Activated B cell treated with CpG ODN at 0.5 μM for 24 hours (primary cell): ENCODE results near the gene SLC25A31. TPM values are rescaled to one million over a fixed set of nuclear protein-coding genes. Genes with fewer than 3 reads are reported as not detected.

Experiments used
- ATAC-seq: fragments of 200-7000 bp; cut with Tn5 transposase; one replicate; pipeline ENCODE4 v1.10.0; 2021; ENCODE audit warnings: low read depth, mild to moderate bottlenecking, moderate library complexity
- CTCF ChIA-PET: fragments of 350-600 bp; sonication (Branson Sonifier 250); formaldehyde crosslinking; loops from one replicate; lab custom pipeline; 2021; ENCODE audit warnings: antibody characterized with exemption; lab: Charles Lee
- POLR2A ChIA-PET: fragments of 350-600 bp; sonication (Branson Sonifier 250); formaldehyde crosslinking; loops from one replicate; lab custom pipeline; 2021; ENCODE audit warnings: antibody characterized with exemption; lab: Charles Lee
- DNase-seq: peaks from one replicate; pipeline ENCODE4 v3.0.0; 2022
- H3K27ac Mint-ChIP-seq: one replicate; pipeline ENCODE4 v1.8.0; 2020; ENCODE audit warnings: mixed read lengths
- H3K27me3 Mint-ChIP-seq: one replicate; pipeline ENCODE4 v1.8.0; 2021; ENCODE audit warnings: mixed read lengths
- H3K36me3 Mint-ChIP-seq: one replicate; pipeline ENCODE4 v1.8.0; 2021; ENCODE audit warnings: low read depth, mixed read lengths
- H3K4me1 Mint-ChIP-seq: one replicate; pipeline ENCODE4 v1.8.0; 2021; ENCODE audit warnings: mixed read lengths
- H3K4me3 Mint-ChIP-seq: one replicate; pipeline ENCODE4 v1.8.0; 2020; ENCODE audit warnings: mild to moderate bottlenecking, mixed read lengths
- H3K9me3 Mint-ChIP-seq: one replicate; pipeline ENCODE4 v1.8.0; 2020; ENCODE audit warnings: mixed read lengths
- CTCF ChIP-seq: fragments of 200-600 bp; IDR thresholded peaks from one replicate; pipeline ENCODE4 v1.8.0; 2022; ENCODE audit warnings: antibody characterized with exemption, mild to moderate bottlenecking
- intact Hi-C: fragments of 100-400 bp; cut with micrococcal nuclease; formaldehyde crosslinking; loops from one replicate; pipeline ENCODE4 v1.15.1; 2024
- total RNA-seq: library from RNA; stranded (reverse); gene quantifications from 2 replicates; pipeline ENCODE4 v1.2.3, GENCODE V29; 2022

Gene SLC25A31
- total RNA-seq, 1 donor from 2014 or later = not detected

- peaks cover 48% of the 10 kb centered on the region for H3K27me3 Mint-ChIP-seq
- ATAC-seq (no peak), DNase-seq (no peak)
- no peak overlapping the region for H3K27ac Mint-ChIP-seq
- no peak for TF ChIP-seq CTCF
- intact Hi-C loops = no loop called here
- no peaks in the 10 kb centered on the region for H3K36me3 Mint-ChIP-seq
- ChIA-PET CTCF (no interaction called here), POLR2A (no interaction called here)
- no peaks in the 10 kb centered on the region for H3K4me1 Mint-ChIP-seq
- H3K4me3 Mint-ChIP-seq = no peak overlapping the region
- H3K9me3 Mint-ChIP-seq = no peaks in the 10 kb centered on the region
Measured at GRCh38 chr4:127775843-127776242, 45.6 kb downstream of the SLC25A31 start.

- ChIA-PET POLR2A (no interaction called here), CTCF (no interaction called here)
- Mint-ChIP-seq H3K9me3 (no peaks in the 10 kb centered on the region), H3K4me3 (no peak overlapping the region), H3K4me1 (peaks cover 7% of the 10 kb centered on the region), H3K27ac (no peak overlapping the region), H3K27me3 (peaks cover 49% of the 10 kb centered on the region), H3K36me3 (no peaks in the 10 kb centered on the region)
- DNase-seq (no peak), ATAC-seq (no peak)
- no peak for TF ChIP-seq CTCF
- intact Hi-C loops = no loop called here
Measured at GRCh38 chr4:127776620-127777019, 46.4 kb downstream of the SLC25A31 start.

GRCh38 chr4:127777487-127777886 lies 47.3 kb downstream of the SLC25A31 start:
- Mint-ChIP-seq H3K4me3 (no peak overlapping the region), H3K27ac (no peak overlapping the region), H3K36me3 (no peaks in the 10 kb centered on the region), H3K9me3 (no peaks in the 10 kb centered on the region), H3K4me1 (peaks cover 9% of the 10 kb centered on the region), H3K27me3 (peaks cover 47% of the 10 kb centered on the region)
- no peak for ATAC-seq
- no peak for DNase-seq
- POLR2A ChIA-PET = no interaction called here
- CTCF ChIA-PET = no interaction called here
- intact Hi-C loops = no loop called here
- no peak for TF ChIP-seq CTCF

- DNase-seq (no peak), ATAC-seq (no peak)
- TF ChIP-seq CTCF = no peak
- peaks cover 53% of the 10 kb centered on the region for H3K27me3 Mint-ChIP-seq
- ChIA-PET CTCF (no interaction called here), POLR2A (no interaction called here)
- H3K4me1 Mint-ChIP-seq = peaks cover 16% of the 10 kb centered on the region
- H3K9me3 Mint-ChIP-seq = peaks cover under 1% of the 10 kb centered on the region
- intact Hi-C loops = no loop called here
- H3K36me3 Mint-ChIP-seq = no peaks in the 10 kb centered on the region
- no peak overlapping the region for H3K27ac Mint-ChIP-seq
- H3K4me3 Mint-ChIP-seq = no peak overlapping the region
Measured at GRCh38 chr4:127778102-127778501, 47.9 kb downstream of the SLC25A31 start.

- ATAC-seq (no peak), DNase-seq (no peak)
- Mint-ChIP-seq H3K27me3 (peaks cover 59% of the 10 kb centered on the region), H3K27ac (no peak overlapping the region), H3K36me3 (no peaks in the 10 kb centered on the region), H3K4me1 (peaks cover 19% of the 10 kb centered on the region), H3K4me3 (peak overlapping the region; percentile 39), H3K9me3 (peaks cover 2% of the 10 kb centered on the region)
- intact Hi-C loops = loop anchor here (5.0 kb wide), 3 partner anchors 187 to 507 kb away; partner anchors contain the start of genes ABHD18, LARP1B, MFSD8 and PGRMC2
- no peak for TF ChIP-seq CTCF
- ChIA-PET CTCF (no interaction called here), POLR2A (no interaction called here)
Measured at GRCh38 chr4:127780598-127780997, 50.4 kb downstream of the SLC25A31 start.
